ENCODE results near the gene GHRL.
"Not testable (repeated sequence)": the region's sequence is repeated elsewhere in the genome, so short reads cannot be mapped to it uniquely, and the experiment has no call there.

Gene GHRL

GRCh38 chr3:10305331-10305902 is 12.7 kb upstream of the GHRL start:
- in situ Hi-C loops (cut with HindIII; ENCODE audit: low pct_ligation_motif_present, low pct_unique_long_range_greater_than_20kb, low sequenced_read_pairs), result no loop called here
- DNase-seq, result no peak

- no peak for DNase-seq
- in situ Hi-C loops (cut with HindIII; ENCODE audit: low pct_ligation_motif_present, low pct_unique_long_range_greater_than_20kb, low sequenced_read_pairs), result no loop called here
Measured at GRCh38 chr3:10304905-10305304, 12.2 kb upstream of the GHRL start.

- DNase-seq, result no peak
- in situ Hi-C loops (cut with HindIII; ENCODE audit: low pct_ligation_motif_present, low pct_unique_long_range_greater_than_20kb, low sequenced_read_pairs), result no loop called here
Measured at GRCh38 chr3:10303785-10304184, 11.0 kb upstream of the GHRL start.

GRCh38 chr3:10303105-10303504 is 10.4 kb upstream of the GHRL start:
- in situ Hi-C loops (cut with HindIII; ENCODE audit: low pct_ligation_motif_present, low pct_unique_long_range_greater_than_20kb, low sequenced_read_pairs), result no loop called here
- DNase-seq, result no peak

- no peak for DNase-seq
- in situ Hi-C loops (cut with HindIII; ENCODE audit: low pct_ligation_motif_present, low pct_unique_long_range_greater_than_20kb, low sequenced_read_pairs), result no loop called here
Measured at GRCh38 chr3:10300087-10300486, 7.3 kb upstream of the GHRL start.

GRCh38 chr3:10299679-10300078 is 6.9 kb upstream of the GHRL start:
- in situ Hi-C loops (cut with HindIII; ENCODE audit: low pct_ligation_motif_present, low pct_unique_long_range_greater_than_20kb, low sequenced_read_pairs), result no loop called here
- DNase-seq, result no peak

GRCh38 chr3:10299175-10299574 is 6.4 kb upstream of the GHRL start:
- DNase-seq, result no peak

GRCh38 chr3:10298064-10298463 is 5.3 kb upstream of the GHRL start:
- in situ Hi-C loops (cut with HindIII; ENCODE audit: low pct_ligation_motif_present, low pct_unique_long_range_greater_than_20kb, low sequenced_read_pairs); DNase-seq: not testable (repeated sequence)

More at GRCh38 chr3:10299175-10299574, 6.4 kb upstream of the GHRL start:
- in situ Hi-C loops (cut with HindIII; ENCODE audit: low pct_ligation_motif_present, low pct_unique_long_range_greater_than_20kb, low sequenced_read_pairs), result no loop called here

- DNase-seq, result no peak
- in situ Hi-C loops (cut with HindIII; ENCODE audit: low pct_ligation_motif_present, low pct_unique_long_range_greater_than_20kb, low sequenced_read_pairs), result no loop called here
Measured at GRCh38 chr3:10294030-10294586, 1.4 kb upstream of the GHRL start.

GRCh38 chr3:10291641-10292040 is 1.1 kb downstream of the GHRL start:
- in situ Hi-C loops (cut with HindIII; ENCODE audit: low pct_ligation_motif_present, low pct_unique_long_range_greater_than_20kb, low sequenced_read_pairs), result no loop called here
- DNase-seq, result no peak

GRCh38 chr3:10290481-10291176 is 2.1 kb downstream of the GHRL start:
- in situ Hi-C loops (cut with HindIII; ENCODE audit: low pct_ligation_motif_present, low pct_unique_long_range_greater_than_20kb, low sequenced_read_pairs), result no loop called here
- no peak for DNase-seq

- in situ Hi-C loops (cut with HindIII; ENCODE audit: low pct_ligation_motif_present, low pct_unique_long_range_greater_than_20kb, low sequenced_read_pairs), result no loop called here
- DNase-seq, result no peak
Measured at GRCh38 chr3:10289787-10290355, 2.9 kb downstream of the GHRL start.

GRCh38 chr3:10289077-10289476 is 3.7 kb downstream of the GHRL start:
- in situ Hi-C loops (cut with HindIII; ENCODE audit: low pct_ligation_motif_present, low pct_unique_long_range_greater_than_20kb, low sequenced_read_pairs), result no loop called here

GRCh38 chr3:10288575-10288960 is 4.2 kb downstream of the GHRL start:
- in situ Hi-C loops (cut with HindIII; ENCODE audit: low pct_ligation_motif_present, low pct_unique_long_range_greater_than_20kb, low sequenced_read_pairs), result no loop called here
- DNase-seq, result no peak

More at GRCh38 chr3:10289077-10289476, 3.7 kb downstream of the GHRL start:
- DNase-seq, result no peak

GRCh38 chr3:10287936-10288574 is 4.7 kb downstream of the GHRL start:
- in situ Hi-C loops (cut with HindIII; ENCODE audit: low pct_ligation_motif_present, low pct_unique_long_range_greater_than_20kb, low sequenced_read_pairs), result no loop called here
- no peak for DNase-seq

- in situ Hi-C loops (cut with HindIII; ENCODE audit: low pct_ligation_motif_present, low pct_unique_long_range_greater_than_20kb, low sequenced_read_pairs), result no loop called here
- DNase-seq, result peak; percentile 86
Measured at GRCh38 chr3:10286596-10287295, 6.0 kb downstream of the GHRL start.

- DNase-seq, result no peak
- in situ Hi-C loops (cut with HindIII; ENCODE audit: low pct_ligation_motif_present, low pct_unique_long_range_greater_than_20kb, low sequenced_read_pairs), result no loop called here
Measured at GRCh38 chr3:10286133-10286524, 6.6 kb downstream of the GHRL start.

GRCh38 chr3:10285272-10286132 is 7.2 kb downstream of the GHRL start:
- DNase-seq, result no peak
- in situ Hi-C loops (cut with HindIII; ENCODE audit: low pct_ligation_motif_present, low pct_unique_long_range_greater_than_20kb, low sequenced_read_pairs), result no loop called here

Data from ACHN (cell line).